Measurements from ENCODE around the gene CEMIP. TPM values are rescaled to one million over a fixed set of nuclear protein-coding genes. Genes with fewer than 3 reads are reported as not detected.

Gene CEMIP
- total and polyA plus RNA-seq, 12 donors, result 0.01 to 1.9 (median 0.23) TPM; not detected in 1

DNA sequence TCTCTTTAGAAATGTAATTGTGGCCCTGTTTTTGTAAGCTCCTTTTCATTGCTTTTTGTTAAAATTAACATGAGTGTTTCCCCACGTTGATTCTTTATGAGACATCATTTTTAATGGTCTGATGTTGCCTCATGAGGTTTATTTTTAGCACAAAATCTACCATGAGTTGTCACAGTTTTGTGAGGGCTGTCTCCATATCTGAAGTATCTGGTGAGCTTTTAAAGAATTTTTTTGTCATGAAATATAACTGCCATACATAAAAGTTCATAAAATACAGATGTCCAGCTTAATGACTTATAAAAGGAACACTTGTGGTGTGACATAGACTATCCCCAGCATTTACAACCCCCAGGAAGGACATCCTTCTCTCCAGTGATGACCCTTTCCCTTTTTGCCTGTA, 34.3 kb upstream of the CEMIP start:
- ATAC-seq, result no peak
- H3K4me3 ChIP-seq, result no peak overlapping the region
- H3K9me3 ChIP-seq, result peaks cover 0 to 6% (median 0%) of the 10 kb centered on the region in 11 donors
- H3K27ac ChIP-seq, result no peak overlapping the region
- TF ChIP-seq, protein P1, sequence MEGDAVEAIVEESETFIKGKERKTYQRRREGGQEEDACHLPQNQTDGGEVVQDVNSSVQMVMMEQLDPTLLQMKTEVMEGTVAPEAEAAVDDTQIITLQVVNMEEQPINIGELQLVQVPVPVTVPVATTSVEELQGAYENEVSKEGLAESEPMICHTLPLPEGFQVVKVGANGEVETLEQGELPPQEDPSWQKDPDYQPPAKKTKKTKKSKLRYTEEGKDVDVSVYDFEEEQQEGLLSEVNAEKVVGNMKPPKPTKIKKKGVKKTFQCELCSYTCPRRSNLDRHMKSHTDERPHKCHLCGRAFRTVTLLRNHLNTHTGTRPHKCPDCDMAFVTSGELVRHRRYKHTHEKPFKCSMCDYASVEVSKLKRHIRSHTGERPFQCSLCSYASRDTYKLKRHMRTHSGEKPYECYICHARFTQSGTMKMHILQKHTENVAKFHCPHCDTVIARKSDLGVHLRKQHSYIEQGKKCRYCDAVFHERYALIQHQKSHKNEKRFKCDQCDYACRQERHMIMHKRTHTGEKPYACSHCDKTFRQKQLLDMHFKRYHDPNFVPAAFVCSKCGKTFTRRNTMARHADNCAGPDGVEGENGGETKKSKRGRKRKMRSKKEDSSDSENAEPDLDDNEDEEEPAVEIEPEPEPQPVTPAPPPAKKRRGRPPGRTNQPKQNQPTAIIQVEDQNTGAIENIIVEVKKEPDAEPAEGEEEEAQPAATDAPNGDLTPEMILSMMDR (IDR thresholded peaks at IDR 0.05), result no peak
- 10 to 16% methylated on average over 1 of the region's 1 CpG for WGBS, 2 donors
- H3K36me3 ChIP-seq, result peaks cover 0 to 4% (median 0%) of the 10 kb centered on the region in 9 donors
- no peaks in the 10 kb centered on the region for H3K4me1 ChIP-seq
- H3K27me3 ChIP-seq, result no peaks in the 10 kb centered on the region
- no peak for DNase-seq
- intact Hi-C loops (cut with DNase I), result no loop called here

GRCh38 chr15:80745888-80746287, 33.3 kb upstream of the CEMIP start:
- Histone ChIP-seq H3K27ac (no peak overlapping the region), H3K4me1 (no peaks in the 10 kb centered on the region), H3K4me3 (no peak overlapping the region), H3K9me3 (peaks cover 0 to 6% (median 0%) of the 10 kb centered on the region in 11 donors), H3K27me3 (no peaks in the 10 kb centered on the region), H3K36me3 (peaks cover 0 to 13% (median 0%) of the 10 kb centered on the region in 9 donors)
- intact Hi-C loops (cut with DNase I), result no loop called here
- TF ChIP-seq, protein P1 (IDR thresholded peaks at IDR 0.05), result no peak
- WGBS, 2 donors, result 95 to 97% methylated on average over 1 of the region's 1 CpG
- ATAC-seq (no peak), DNase-seq (no peak)

DNA sequence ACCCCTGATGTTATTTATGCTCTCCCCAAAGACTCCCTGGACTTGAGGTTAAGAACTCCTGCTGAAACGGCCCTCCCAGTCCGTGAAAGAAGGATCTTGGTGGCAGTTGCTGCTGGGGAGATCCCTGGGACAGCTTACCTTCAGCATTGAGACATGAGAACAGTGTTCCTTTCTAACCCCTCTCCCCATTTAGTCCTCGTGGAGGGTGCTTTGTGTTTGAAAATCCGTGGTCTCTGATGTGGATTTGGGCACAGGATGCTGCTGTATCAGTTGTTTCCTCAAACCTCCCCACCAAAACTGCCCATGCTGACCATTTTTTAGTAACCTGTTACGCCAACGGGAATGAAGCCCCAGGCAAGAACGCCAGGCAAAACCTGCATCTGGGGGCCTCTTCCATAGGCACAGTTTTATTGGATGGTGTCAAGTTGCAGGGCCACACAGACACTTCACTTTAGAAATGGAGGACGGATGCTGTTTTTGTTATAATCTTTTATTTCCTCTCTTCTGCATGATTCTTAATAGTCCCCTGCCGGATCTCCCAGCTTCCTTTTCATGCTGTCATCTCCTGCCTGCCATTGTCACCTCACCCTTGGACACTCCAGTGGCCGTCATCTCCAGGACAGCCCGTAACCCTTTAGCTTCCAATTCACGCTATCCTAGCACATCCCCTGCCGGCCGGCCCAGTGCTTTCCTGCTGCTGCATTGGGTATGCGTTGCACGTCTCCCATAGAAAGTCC, 31.7 kb upstream of the CEMIP start:
- Histone ChIP-seq H3K27me3 (no peaks in the 10 kb centered on the region), H3K4me3 (no peak overlapping the region), H3K4me1 (no peaks in the 10 kb centered on the region), H3K36me3 (peaks cover 0 to 16% (median 0%) of the 10 kb centered on the region in 9 donors), H3K27ac (no peak overlapping the region), H3K9me3 (peaks cover 0 to 6% (median 0%) of the 10 kb centered on the region in 11 donors)
- TF ChIP-seq, protein P1 (IDR thresholded peaks at IDR 0.05), result no peak
- WGBS, 2 donors, result 56 to 57% methylated on average over 16 of the region's 16 CpGs
- no peak for ATAC-seq
- no peak for DNase-seq
- intact Hi-C loops (cut with DNase I), result no loop called here

GRCh38 chr15:80749589-80749988, 29.6 kb upstream of the CEMIP start:
- intact Hi-C loops (cut with DNase I), result no loop called here
- WGBS, 2 donors, result 95 to 96% methylated on average over 6 of the region's 6 CpGs
- Histone ChIP-seq H3K27me3 (no peaks in the 10 kb centered on the region), H3K9me3 (peaks cover 0 to 6% (median 0%) of the 10 kb centered on the region in 11 donors), H3K4me3 (no peak overlapping the region), H3K4me1 (no peaks in the 10 kb centered on the region), H3K27ac (no peak overlapping the region), H3K36me3 (peaks cover 0 to 24% (median 0%) of the 10 kb centered on the region in 9 donors)
- DNase-seq, result no peak
- TF ChIP-seq, protein P1 (IDR thresholded peaks at IDR 0.05), result no peak
- no peak for ATAC-seq

All from heart right ventricle (tissue), 16 donors.